ENCODE results near the gene UBC. TPM values are rescaled to one million over a fixed set of nuclear protein-coding genes. Genes with fewer than 3 reads are reported as not detected.

Gene UBC
- total RNA-seq, 1 donor from 2014 or later: 2,139 TPM

GRCh38 chr12:124953689-124954405, 39.4 kb upstream of the UBC start:
- TF ChIP-seq CTCF (IDR thresholded peaks at IDR 0.05; ENCODE audit: insufficient read depth, low read length, severe bottlenecking): no peak
- H3K27me3 ChIP-seq (ENCODE audit: control insufficient read depth, insufficient read depth, low read length): no peaks in the 10 kb centered on the region
- no peak overlapping the region for H3K4me3 ChIP-seq (ENCODE audit: low read depth, low read length)
- peaks cover 19% of the 10 kb centered on the region for H3K36me3 ChIP-seq (ENCODE audit: control insufficient read depth, insufficient read depth, low read length)
- no peak for FAIRE-seq
- no peak for DNase-seq (ENCODE audit: low read depth)

GRCh38 chr12:124952801-124953200, 38.4 kb upstream of the UBC start:
- peaks cover 18% of the 10 kb centered on the region for H3K36me3 ChIP-seq (ENCODE audit: control insufficient read depth, insufficient read depth, low read length)
- FAIRE-seq: no peak
- no peaks in the 10 kb centered on the region for H3K27me3 ChIP-seq (ENCODE audit: control insufficient read depth, insufficient read depth, low read length)
- TF ChIP-seq CTCF (IDR thresholded peaks at IDR 0.05; ENCODE audit: insufficient read depth, low read length, severe bottlenecking): no peak
- no peak overlapping the region for H3K4me3 ChIP-seq (ENCODE audit: low read depth, low read length)
- DNase-seq (ENCODE audit: low read depth): no peak

GRCh38 chr12:124952295-124952694, 37.8 kb upstream of the UBC start:
- no peak for DNase-seq (ENCODE audit: low read depth)
- FAIRE-seq: no peak
- no peak overlapping the region for H3K4me3 ChIP-seq (ENCODE audit: low read depth, low read length)
- TF ChIP-seq CTCF (IDR thresholded peaks at IDR 0.05; ENCODE audit: insufficient read depth, low read length, severe bottlenecking): no peak
- H3K36me3 ChIP-seq (ENCODE audit: control insufficient read depth, insufficient read depth, low read length): peaks cover 19% of the 10 kb centered on the region
- H3K27me3 ChIP-seq (ENCODE audit: control insufficient read depth, insufficient read depth, low read length): no peaks in the 10 kb centered on the region

- no peak for TF ChIP-seq CTCF (IDR thresholded peaks at IDR 0.05; ENCODE audit: insufficient read depth, low read length, severe bottlenecking)
- Histone ChIP-seq H3K4me3 (ENCODE audit: low read depth, low read length) (no peak overlapping the region), H3K36me3 (ENCODE audit: control insufficient read depth, insufficient read depth, low read length) (peaks cover 20% of the 10 kb centered on the region), H3K27me3 (ENCODE audit: control insufficient read depth, insufficient read depth, low read length) (no peaks in the 10 kb centered on the region)
- FAIRE-seq: no peak
- DNase-seq (ENCODE audit: low read depth): no peak
Measured at GRCh38 chr12:124949779-124950728, 35.6 kb upstream of the UBC start.

- H3K4me3 ChIP-seq (ENCODE audit: low read depth, low read length): no peak overlapping the region
- H3K27me3 ChIP-seq (ENCODE audit: control insufficient read depth, insufficient read depth, low read length): no peaks in the 10 kb centered on the region
- TF ChIP-seq CTCF (IDR thresholded peaks at IDR 0.05; ENCODE audit: insufficient read depth, low read length, severe bottlenecking): no peak
- no peak for FAIRE-seq
- H3K36me3 ChIP-seq (ENCODE audit: control insufficient read depth, insufficient read depth, low read length): peaks cover 18% of the 10 kb centered on the region
- no peak for DNase-seq (ENCODE audit: low read depth)
Measured at GRCh38 chr12:124949066-124949465, 34.6 kb upstream of the UBC start.
